Calu3 (cell line): ENCODE data around the gene TCEA2. TPM values are rescaled to one million over a fixed set of nuclear protein-coding genes. Genes with fewer than 3 reads are reported as not detected.

Experiments used
- BruUV-seq: library from RNA; stranded (reverse); fragments of 400-500 nt; replicated peaks from 2 replicates; lab custom pipeline; 2021; lab: Mats Ljungman, UMichigan
- CTCF ChIA-PET: fragments of 300-600 bp; sonication (Branson Sonifier 250); formaldehyde crosslinking; loops from one replicate; lab custom pipeline; 2022; ENCODE audit warnings: antibody characterized with exemption; lab: Charles Lee
- DNase-seq: peaks from one replicate; pipeline ENCODE4 v3.0.0; 2022
- H3K27ac Mint-ChIP-seq: one replicate; pipeline ENCODE4 v1.8.0; 2022; ENCODE audit warnings: mixed read lengths; ENCODE audit not compliant: unreplicated experiment
- H3K27me3 Mint-ChIP-seq: one replicate; pipeline ENCODE4 v1.8.0; 2022; ENCODE audit warnings: mixed read lengths; ENCODE audit not compliant: unreplicated experiment
- H3K36me3 Mint-ChIP-seq: one replicate; pipeline ENCODE4 v1.8.0; 2022; ENCODE audit warnings: mild to moderate bottlenecking, moderate library complexity, mixed read lengths; ENCODE audit not compliant: insufficient read depth, unreplicated experiment
- H3K4me1 Mint-ChIP-seq: one replicate; pipeline ENCODE4 v1.8.0; 2022; ENCODE audit warnings: mild to moderate bottlenecking, low read depth, mixed read lengths; ENCODE audit not compliant: unreplicated experiment
- H3K4me3 Mint-ChIP-seq: one replicate; pipeline ENCODE4 v1.8.0; 2022; ENCODE audit warnings: mild to moderate bottlenecking, low read depth, moderate library complexity, mixed read lengths; ENCODE audit not compliant: unreplicated experiment
- H3K9me3 Mint-ChIP-seq: one replicate; pipeline ENCODE4 v1.8.0; 2022; ENCODE audit warnings: low read depth, mixed read lengths; ENCODE audit not compliant: unreplicated experiment
- CTCF ChIP-seq: fragments of 200-600 bp; IDR thresholded peaks from one replicate; pipeline ENCODE4 v1.8.0; 2022; ENCODE audit warnings: antibody characterized with exemption; ENCODE audit not compliant: unreplicated experiment
- intact Hi-C: fragments of 100-400 bp; cut with micrococcal nuclease; formaldehyde crosslinking; loops from one replicate; pipeline ENCODE4 v1.10.0; 2022; ENCODE audit not compliant: unreplicated experiment
- total RNA-seq: library from RNA; stranded (reverse); gene quantifications from 2 replicates; pipeline ENCODE4 v1.2.3, GENCODE V29; 2022

Gene TCEA2
- total RNA-seq, 1 experiment from 2014 or later, result 39.9 TPM

- intact Hi-C loops, result no loop called here
- CTCF ChIA-PET, result interaction anchor here (0.8 kb wide), 1 partner anchor 10 kb away, joined by 3 read pairs; no protein-coding TSS in a partner anchor
Observed at GRCh38 chr20:64075556-64075955, 12.6 kb downstream of the TCEA2 start.

GRCh38 chr20:64076061-64076997 lies 13.3 kb downstream of the TCEA2 start:
- BruUV-seq, result no TSS peak
- peaks cover 13% of the 10 kb centered on the region for H3K27me3 Mint-ChIP-seq
- H3K4me3 Mint-ChIP-seq, result no peak overlapping the region
- CTCF ChIA-PET, result interaction anchor here (0.8 kb wide), 1 partner anchor 10 kb away, joined by 3 read pairs; no protein-coding TSS in a partner anchor
- intact Hi-C loops, result no loop called here
- H3K27ac Mint-ChIP-seq, result no peak overlapping the region
- DNase-seq, result no peak
- no peaks in the 10 kb centered on the region for H3K9me3 Mint-ChIP-seq
- H3K4me1 Mint-ChIP-seq, result peaks cover 16% of the 10 kb centered on the region
- peaks cover 41% of the 10 kb centered on the region for H3K36me3 Mint-ChIP-seq
- TF ChIP-seq CTCF, result no peak

More at GRCh38 chr20:64075556-64075955, 12.6 kb downstream of the TCEA2 start:
- Mint-ChIP-seq H3K36me3 (peaks cover 33% of the 10 kb centered on the region), H3K27ac (no peak overlapping the region), H3K4me1 (peaks cover 16% of the 10 kb centered on the region), H3K9me3 (no peaks in the 10 kb centered on the region), H3K27me3 (peaks cover 5% of the 10 kb centered on the region), H3K4me3 (no peak overlapping the region)
- TF ChIP-seq CTCF, result no peak
- BruUV-seq, result no TSS peak
- no peak for DNase-seq

- CTCF ChIA-PET, result no interaction called here
Observed at GRCh38 chr20:64077094-64077493, 14.1 kb downstream of the TCEA2 start.

GRCh38 chr20:64077541-64077875 lies 14.5 kb downstream of the TCEA2 start:
- no peak for DNase-seq
- Mint-ChIP-seq H3K9me3 (no peaks in the 10 kb centered on the region), H3K36me3 (peaks cover 35% of the 10 kb centered on the region), H3K27me3 (peaks cover 25% of the 10 kb centered on the region), H3K4me3 (no peak overlapping the region), H3K4me1 (peaks cover 28% of the 10 kb centered on the region), H3K27ac (no peak overlapping the region)
- no TSS peak for BruUV-seq
- no peak for TF ChIP-seq CTCF
- CTCF ChIA-PET, result no interaction called here
- intact Hi-C loops, result no loop called here

More at GRCh38 chr20:64077094-64077493, 14.1 kb downstream of the TCEA2 start:
- no peak for DNase-seq
- intact Hi-C loops, result no loop called here
- peaks cover 39% of the 10 kb centered on the region for H3K36me3 Mint-ChIP-seq
- H3K4me1 Mint-ChIP-seq, result peaks cover 24% of the 10 kb centered on the region
- no peak for TF ChIP-seq CTCF
- H3K27ac Mint-ChIP-seq, result no peak overlapping the region
- peaks cover 21% of the 10 kb centered on the region for H3K27me3 Mint-ChIP-seq
- no peaks in the 10 kb centered on the region for H3K9me3 Mint-ChIP-seq
- H3K4me3 Mint-ChIP-seq, result no peak overlapping the region
- BruUV-seq, result no TSS peak
